HL-60/S4 treated with retinoic acid at 250 ng/mL for 4 days and 3 days (cell line): Measurements from ENCODE around the gene PARD3.
"Not testable (repeated sequence)": the region's sequence is repeated elsewhere in the genome, so short reads cannot be mapped to it uniquely, and the experiment has no call there.

ENCODE experiments used
- in situ Hi-C: fragments of 300-500 bp; cut with MboI; formaldehyde crosslinking; loops from 2 replicates; pipeline ENCODE4 v1.7.0; 2022; ENCODE audit warnings: low sequenced_read_pairs

Gene PARD3

GRCh38 chr10:34446049-34446448 lies 369.0 kb downstream of the PARD3 start:
- in situ Hi-C loops = no loop called here

- in situ Hi-C loops = no loop called here
These were observed 370.6 kb downstream of the PARD3 start for GRCh38 chr10:34444223-34445183.

GRCh38 chr10:34439386-34439785 lies 375.7 kb downstream of the PARD3 start:
- in situ Hi-C loops = not testable (repeated sequence)

- in situ Hi-C loops = no loop called here
These were observed 376.4 kb downstream of the PARD3 start for GRCh38 chr10:34438741-34439140.

- in situ Hi-C loops = no loop called here
These were observed 377.2 kb downstream of the PARD3 start for GRCh38 chr10:34437906-34438305.

GRCh38 chr10:34434119-34434594 lies 380.9 kb downstream of the PARD3 start:
- in situ Hi-C loops = no loop called here

- in situ Hi-C loops = no loop called here
These were observed 381.6 kb downstream of the PARD3 start for GRCh38 chr10:34433241-34434076.

- in situ Hi-C loops = no loop called here
These were observed 382.5 kb downstream of the PARD3 start for GRCh38 chr10:34432589-34432988.

- in situ Hi-C loops = no loop called here
These were observed 384.4 kb downstream of the PARD3 start for GRCh38 chr10:34430685-34431084.

GRCh38 chr10:34428501-34428900 lies 386.6 kb downstream of the PARD3 start:
- in situ Hi-C loops = no loop called here

- in situ Hi-C loops = no loop called here
These were observed 387.2 kb downstream of the PARD3 start for GRCh38 chr10:34427911-34428216.

- in situ Hi-C loops = not testable (repeated sequence)
These were observed 387.8 kb downstream of the PARD3 start for GRCh38 chr10:34427158-34427910.

GRCh38 chr10:34426538-34427157 lies 388.4 kb downstream of the PARD3 start:
- in situ Hi-C loops = not testable (repeated sequence)

GRCh38 chr10:34426041-34426440 lies 389.1 kb downstream of the PARD3 start:
- in situ Hi-C loops = no loop called here

- in situ Hi-C loops = no loop called here
These were observed 391.1 kb downstream of the PARD3 start for GRCh38 chr10:34423673-34424625.

- in situ Hi-C loops = no loop called here
These were observed 394.3 kb downstream of the PARD3 start for GRCh38 chr10:34420795-34421194.

- in situ Hi-C loops = no loop called here
These were observed 394.8 kb downstream of the PARD3 start for GRCh38 chr10:34420273-34420672.

GRCh38 chr10:34415039-34415438 lies 400.1 kb downstream of the PARD3 start:
- in situ Hi-C loops = no loop called here
